Heart left ventricle (tissue), 13 donors: Measurements from ENCODE around the gene PGAM2.

Experiments
- CTCF ChIP-seq, 12 donors: fragments of 200-600 bp; sonication (generic) in 4 of 12; IDR thresholded peaks; one replicate each; pipeline versions ENCODE4 v1.5.0 to v1.8.0; 2018 to 2022; ENCODE audit warnings: antibody characterized with exemption in 12 of 12, mild to moderate bottlenecking in 5 of 12
- POLR2A ChIP-seq, 2 donors: fragments of 450-650 bp; IDR thresholded peaks; one replicate each; pipeline ENCODE4 v1.6.1; 2017; ENCODE audit warnings: antibody characterized with exemption in 2 of 2, mild to moderate bottlenecking in 2 of 2, moderate library complexity in 2 of 2
- donor health status: ischemic (EF 13 %, LVEDD 7.1; RV severe dilation, severe dysfunction).
- donor health status: DM: no; HTN: yes; CAD: no.
- donor health status: DM: no; HTN: no; CAD: no.
- donor health status: ischemic (EF 25% LVEDD 6.9; RV normal size, moderate dysfunction).
- donor health status: ischemic (EF 25% LVEDD 5.7; RV mildly dilated, moderate dysfunction).
- donor health status: ischemic (EF 35%, LVEDD 5.7; RV mildly dilated, moderate dysfunction).
- donor health status: nonischemic (EF 11% LVEDD 7.7; RV severe dilation, severe dysfunction).
- donor health status: DM: yes; HTN: yes; CAD: no.
- donor health status: PGD.
- donor health status: ischemic (EF 29% LVEDD 5.4; RV normal size, mild dysfunction).
- donor health status: nonischemic (EF 23%, LVEDD 6.1; RV moderate dilation, normal function).

- TF ChIP-seq POLR2A (IDR thresholded peaks at IDR 0.05) (no peak), CTCF (IDR thresholded peaks at IDR 0.05) (no peak)
These were observed 47.0 kb upstream of the PGAM2 start for GRCh38 chr7:44112231-44112996.
